H9 (cell line): Measurements from ENCODE around the gene CPSF6. TPM values are rescaled to one million over a fixed set of nuclear protein-coding genes. Genes with fewer than 3 reads are reported as not detected.
A peak's percentile ranks its signal among the peaks of the same experiment; 100 is the strongest.

ENCODE experiments used
- DNase-seq: peaks from one replicate; pipeline ENCODE4 v3.0.0-alpha.2; 2017
- H2AFZ ChIP-seq: one replicate; pipeline ENCODE4 v1.6.1; 2013; ENCODE audit warnings: mild to moderate bottlenecking, low read length, control low read depth, moderate library complexity
- H2AK5ac ChIP-seq: 2 replicates; pipeline ENCODE4 v1.6.1; 2013; ENCODE audit warnings: low read length, control low read depth, mixed read lengths; ENCODE audit not compliant: insufficient read length
- H2BK120ac ChIP-seq: one replicate; pipeline ENCODE4 v1.6.1; 2013; ENCODE audit warnings: low read depth, mild to moderate bottlenecking, low read length, control low read depth, inconsistent platforms; ENCODE audit not compliant: poor library complexity, severe bottlenecking
- H2BK12ac ChIP-seq: 2 replicates; pipeline ENCODE4 v1.6.1; 2013; ENCODE audit warnings: low read length, control low read depth, mixed read lengths, low read depth; ENCODE audit not compliant: insufficient read length
- H2BK15ac ChIP-seq: 2 replicates; pipeline ENCODE4 v1.6.1; 2013; ENCODE audit warnings: low read depth, low read length, control low read depth
- H2BK20ac ChIP-seq: one replicate; pipeline ENCODE4 v1.6.1; 2013; ENCODE audit warnings: low read depth, mild to moderate bottlenecking, low read length, control low read depth, inconsistent platforms; ENCODE audit not compliant: poor library complexity, severe bottlenecking
- H2BK5ac ChIP-seq: 2 replicates; pipeline ENCODE4 v1.6.1; 2013; ENCODE audit warnings: low read length, control low read depth, mixed read lengths; ENCODE audit not compliant: insufficient read length
- H3K14ac ChIP-seq: 2 replicates; pipeline ENCODE4 v1.6.1; 2013; ENCODE audit warnings: low read length, control low read depth; ENCODE audit not compliant: insufficient read depth
- H3K18ac ChIP-seq: 2 replicates; pipeline ENCODE4 v1.6.1; 2013; ENCODE audit warnings: low read depth, mild to moderate bottlenecking, mixed read lengths, low read length, control low read depth; ENCODE audit not compliant: insufficient read length
- H3K23ac ChIP-seq: 2 replicates; pipeline ENCODE4 v1.6.1; 2013; ENCODE audit warnings: low read length, control low read depth, mixed read lengths, low read depth; ENCODE audit not compliant: insufficient read length
- H3K23me2 ChIP-seq: 2 replicates; pipeline ENCODE4 v1.6.1; 2013; ENCODE audit warnings: low read depth, mild to moderate bottlenecking, mixed read lengths, low read length, control low read depth; ENCODE audit not compliant: insufficient read length, poor library complexity, severe bottlenecking
- H3K27ac ChIP-seq: 2 replicates; pipeline ENCODE4 v1.5.1; 2013; ENCODE audit warnings: low read length, control low read depth, mixed read lengths, low read depth; ENCODE audit not compliant: insufficient read length
- H3K27me3 ChIP-seq: 2 replicates; pipeline ENCODE4 v1.6.1; 2013; ENCODE audit warnings: low read length, control low read depth, inconsistent platforms; ENCODE audit not compliant: insufficient read depth
- H3K4ac ChIP-seq: 2 replicates; pipeline ENCODE4 v1.6.1; 2013; ENCODE audit warnings: low read depth, mild to moderate bottlenecking, control low read depth, inconsistent platforms, low read length, moderate library complexity
- H3K4me1 ChIP-seq: 2 replicates; pipeline ENCODE4 v1.6.1; 2013; ENCODE audit warnings: low read length, control low read depth, inconsistent platforms; ENCODE audit not compliant: insufficient read depth
- H3K4me2 ChIP-seq: 2 replicates; pipeline ENCODE4 v1.6.1; 2013; ENCODE audit warnings: low read length, control low read depth, mixed read lengths; ENCODE audit not compliant: insufficient read length, insufficient read depth
- H3K56ac ChIP-seq: 2 replicates; pipeline ENCODE4 v1.6.1; 2013; ENCODE audit warnings: low read depth, mild to moderate bottlenecking, mixed read lengths, low read length, control low read depth; ENCODE audit not compliant: insufficient read length
- H3K79me1 ChIP-seq: 2 replicates; pipeline ENCODE4 v1.6.1; 2013; ENCODE audit warnings: low read depth, mild to moderate bottlenecking, moderate library complexity, low read length, control low read depth, inconsistent platforms; ENCODE audit not compliant: insufficient read depth, poor library complexity, severe bottlenecking
- H3K79me2 ChIP-seq: 2 replicates; pipeline ENCODE4 v1.6.1; 2013; ENCODE audit warnings: low read length, control low read depth, inconsistent platforms; ENCODE audit not compliant: insufficient read depth
- H3K9ac ChIP-seq: 2 replicates; pipeline ENCODE4 v1.6.1; 2013; ENCODE audit warnings: low read length, control low read depth, mixed read lengths; ENCODE audit not compliant: insufficient read length; ENCODE audit errors: extremely low read depth
- H3K9me3 ChIP-seq: one replicate; pipeline ENCODE4 v1.6.1; 2013; ENCODE audit warnings: low read depth, low read length, inconsistent platforms; ENCODE audit not compliant: control insufficient read depth
- H3T11ph ChIP-seq: one replicate; pipeline ENCODE4 v1.6.1; 2013; ENCODE audit warnings: mild to moderate bottlenecking, low read length, control low read depth, inconsistent platforms
- H4K20me1 ChIP-seq: one replicate; pipeline ENCODE4 v1.6.1; 2013; ENCODE audit not compliant: control insufficient read depth, insufficient read length, insufficient read depth
- H4K5ac ChIP-seq: 2 replicates; pipeline ENCODE4 v1.6.1; 2013; ENCODE audit warnings: low read depth, mild to moderate bottlenecking, mixed read lengths, low read length, control low read depth; ENCODE audit not compliant: insufficient read length
- H4K8ac ChIP-seq: replicated peaks from 2 replicates; pipeline ENCODE4 v1.6.1; 2013; ENCODE audit warnings: low read length, control low read depth, mixed read lengths, low read depth; ENCODE audit not compliant: insufficient read length
- H4K91ac ChIP-seq: 2 replicates; pipeline ENCODE4 v1.6.1; 2013; ENCODE audit warnings: low read depth, mild to moderate bottlenecking, moderate library complexity, mixed read lengths, low read length, control low read depth; ENCODE audit not compliant: insufficient read length
- H3K27ac Mint-ChIP-seq, 3 experiments: 2 replicates in 2 of 3; 3 replicates in 1 of 3; pipeline ENCODE4 v1.8.0; 2020 to 2021; ENCODE audit warnings: mixed read lengths in 3 of 3, mild to moderate bottlenecking in 1 of 3, moderate library complexity in 1 of 3
- H3K27me3 Mint-ChIP-seq: 2 replicates; pipeline ENCODE4 v1.8.0; 2021; ENCODE audit warnings: low read depth, mild to moderate bottlenecking, moderate library complexity, mixed read lengths
- H3K36me3 Mint-ChIP-seq, 3 experiments: 2 replicates in 2 of 3; 3 replicates in 1 of 3; pipeline ENCODE4 v1.8.0; 2020 to 2021; ENCODE audit warnings: low read depth in 3 of 3, mixed read lengths in 3 of 3; ENCODE audit not compliant: insufficient read depth in 1 of 3
- H3K4me1 Mint-ChIP-seq, 2 experiments: 2 replicates each; pipeline ENCODE4 v1.8.0; 2020; ENCODE audit warnings: mixed read lengths in 2 of 2
- H3K4me3 Mint-ChIP-seq, 2 experiments: 2 replicates in 1 of 2; 3 replicates in 1 of 2; pipeline ENCODE4 v1.8.0; 2020 to 2021; ENCODE audit warnings: mild to moderate bottlenecking in 2 of 2, mixed read lengths in 2 of 2, moderate library complexity in 1 of 2
- H3K9me3 Mint-ChIP-seq, 2 experiments: 2 replicates in 1 of 2; 3 replicates in 1 of 2; pipeline ENCODE4 v1.8.0; 2020; ENCODE audit warnings: mild to moderate bottlenecking in 2 of 2, mixed read lengths in 2 of 2, moderate library complexity in 1 of 2
- CTCF ChIP-seq: fragments of 200-600 bp; sonication (generic); conservative IDR thresholded peaks from 3 replicates; pipeline ENCODE4 v1.8.0; 2021; ENCODE audit warnings: antibody characterized with exemption, mild to moderate bottlenecking
- WGBS: extraction: QIAGEN DNeasy Blood & Tissue Kit; methylation state at CpG from one replicate; pipeline ENCODE4 v1.1.7; 2013; ENCODE audit warnings: missing lambda C conversion rate, low lambda C conversion rate, mixed read lengths; ENCODE audit not compliant: insufficient read length; ENCODE audit errors: extremely low coverage; 5-methylcytosine and 5-hydroxymethylcytosine counted together
- total RNA-seq: library from RNA; stranded (reverse); gene quantifications from 2 replicates; pipeline ENCODE4 v1.2.1, GENCODE V29; 2021

CPSF6 gene
- total RNA-seq, 1 experiment from 2014 or later, result 183 TPM

GRCh38 chr12:69252033-69252432, 12.7 kb downstream of the CPSF6 start:
- no peaks in the 10 kb centered on the region for H3K27me3 Mint-ChIP-seq
- no peak for DNase-seq
- no peaks in the 10 kb centered on the region; a peak in 1 of 5 replicates for H3K9me3 Mint-ChIP-seq

More at GRCh38 chr12:69252033-69252432, 12.7 kb downstream of the CPSF6 start:
- H3K36me3 Mint-ChIP-seq, result peaks cover 29 to 49% (median 48%) of the 10 kb centered on the region in 3 experiments; a peak in 6 of 7 replicates
- Histone ChIP-seq H3K9me3 (no peaks in the 10 kb centered on the region), H3K79me1 (peaks cover 3% of the 10 kb centered on the region), H2AK5ac (no peak overlapping the region), H3K9ac (no peak overlapping the region), H2BK5ac (no peak overlapping the region), H4K20me1 (no peaks in the 10 kb centered on the region), H2AFZ (no peak overlapping the region), H3K27me3 (no peaks in the 10 kb centered on the region), H2BK120ac (no peak overlapping the region), H3K4me1 (no peaks in the 10 kb centered on the region), H4K5ac (no peak overlapping the region), H3K23ac (no peak overlapping the region), H3K56ac (no peak overlapping the region), H4K8ac (no peak overlapping the region), H3K4me2 (no peak overlapping the region), H2BK15ac (no peak overlapping the region), H3T11ph (no peak overlapping the region), H3K27ac (no peak overlapping the region), H2BK20ac (no peak overlapping the region), H3K14ac (no peak overlapping the region), H2BK12ac (no peak overlapping the region), H4K91ac (no peak overlapping the region), H3K79me2 (peaks cover 25% of the 10 kb centered on the region; the same call in 1 of the 2 replicates), H3K18ac (no peak overlapping the region), H3K4ac (no peak overlapping the region), H3K23me2 (no peaks in the 10 kb centered on the region)
- peak overlapping the region in 1 of 3 experiments; percentile 41; a peak in 2 of 7 replicates for H3K27ac Mint-ChIP-seq
- H3K4me3 Mint-ChIP-seq, result no peak overlapping the region
- H3K4me1 Mint-ChIP-seq, result peaks cover 30 to 36% of the 10 kb centered on the region in 2 experiments
- WGBS, result no CpG with 5 or more reads among the region's 1 CpG
- TF ChIP-seq CTCF, result no peak
